Fibroblast of lung (primary cell): Measurements from ENCODE around the gene PALLD.

Experiments
- CTCF ChIP-seq, 2 donors: IDR thresholded peaks in 1 of 2; conservative IDR thresholded peaks in 1 of 2; 1 replicate in 1 of 2; 2 replicates in 1 of 2; pipeline ENCODE4 v1.5.1; 2011 to 2012; ENCODE audit warnings: low read length in 2 of 2, control low read depth in 1 of 2, inconsistent platforms in 1 of 2, low read depth in 1 of 2, mild to moderate bottlenecking in 1 of 2
- EZH2 ChIP-seq: IDR thresholded peaks from 2 replicates; pipeline ENCODE4 v1.5.1; 2012; ENCODE audit warnings: low read length, control low read depth, mild to moderate bottlenecking; ENCODE audit errors: missing control alignments

GRCh38 chr4:168757500-168757899, 260.6 kb downstream of the PALLD start:
- no peak for TF ChIP-seq CTCF (conservative IDR thresholded peaks at IDR 0.05 in 1 of 2, IDR thresholded peaks at IDR 0.05 in 1 of 2; ENCODE audit: low read depth in 1 of 2, low read length in 2 of 2)
- no peak for TF ChIP-seq EZH2
